GM23248 (cell line): Measurements from ENCODE around the gene PHACTR2.

Experiments
- EZH2 ChIP-seq: fragments of 200-600 bp; sonication (generic); IDR thresholded peaks from 2 replicates; pipeline ENCODE4 v1.6.1; 2018; ENCODE audit warnings: antibody characterized with exemption, mild to moderate bottlenecking; ENCODE audit not compliant: insufficient read depth, poor library complexity, severe bottlenecking
- EZH2phosphoT487 ChIP-seq: fragments of 200-600 bp; sonication (generic); IDR thresholded peaks from 2 replicates; pipeline ENCODE4 v1.6.1; 2018; ENCODE audit warnings: antibody characterized with exemption, moderate library complexity, mild to moderate bottlenecking, low read depth; ENCODE audit not compliant: insufficient read depth

GRCh38 chr6:143743301-143744166 is 65.8 kb downstream of the PHACTR2 start:
- no peak for TF ChIP-seq EZH2phosphoT487
- no peak for TF ChIP-seq EZH2
